Lower leg skin (tissue), 4 donors: ENCODE measurements around the gene FBXL15. TPM values are rescaled to one million over a fixed set of nuclear protein-coding genes. Genes with fewer than 3 reads are reported as not detected.

ENCODE experiments used
- DNase-seq, 2 donors: peaks; one replicate each; pipeline ENCODE4 v3.0.0-alpha.2; 2019; ENCODE audit warnings: low spot score in 2 of 2
- H3K4me3 ChIP-seq: fragments of 200-600 bp; sonication (generic); 2 replicates; pipeline ENCODE4 v1.5.1; 2017; ENCODE audit warnings: mild to moderate bottlenecking, low read depth; ENCODE audit not compliant: poor library complexity, severe bottlenecking
- CTCF ChIP-seq, 3 donors: fragments of 450-650 bp; IDR thresholded peaks; one replicate each; pipeline ENCODE4 v1.5.1; 2016; ENCODE audit warnings: antibody characterized with exemption in 3 of 3, mild to moderate bottlenecking in 3 of 3, moderate library complexity in 2 of 3
- POLR2A ChIP-seq, 2 donors: fragments of 450-650 bp; IDR thresholded peaks; one replicate each; pipeline ENCODE4 v1.6.1; 2016 to 2017; ENCODE audit warnings: antibody characterized with exemption in 2 of 2, mild to moderate bottlenecking in 1 of 2, moderate library complexity in 1 of 2
- WGBS, 2 donors: methylation state at CpG; one replicate each; pipeline ENCODE4 v1.1.5; 2018; 5-methylcytosine and 5-hydroxymethylcytosine counted together
- intact Hi-C: fragments of 100-400 bp; cut with DNase I; formaldehyde crosslinking; loops from one replicate; pipeline ENCODE4 v1.15.0; 2023; ENCODE audit warnings: low total_unique reads
- total RNA-seq, 4 donors: library from RNA; depleted of rRNA; stranded (reverse); fragments of >200 nt; gene quantifications; one replicate each; pipeline ENCODE4 v1.1.0, GENCODE V29; 2016

FBXL15 gene
- total RNA-seq, 4 donors from 2014 or later, result 18.2 to 25.3 (median 19.1) TPM

- 62 to 78% methylated on average over 6 of the region's 6 CpGs for WGBS, 2 donors
- DNase-seq, result no peak
- intact Hi-C loops, result no loop called here
- TF ChIP-seq CTCF (IDR thresholded peaks at IDR 0.05) (no peak), POLR2A (IDR thresholded peaks at IDR 0.05) (no peak)
- no peak overlapping the region for H3K4me3 ChIP-seq
Measured at GRCh38 chr10:102462512-102463054, 41.9 kb downstream of the FBXL15 start.

GRCh38 chr10:102463983-102464382 lies 43.3 kb downstream of the FBXL15 start:
- 80 to 90% methylated on average over 10 of the region's 10 CpGs for WGBS, 2 donors
- no peak for DNase-seq
- intact Hi-C loops, result no loop called here
- H3K4me3 ChIP-seq, result no peak overlapping the region
- TF ChIP-seq CTCF (IDR thresholded peaks at IDR 0.05) (no peak), POLR2A (IDR thresholded peaks at IDR 0.05) (no peak)

GRCh38 chr10:102465466-102465865 lies 44.8 kb downstream of the FBXL15 start:
- WGBS, 2 donors, result 56 to 64% methylated on average over 3 of the region's 3 CpGs
- no peak for TF ChIP-seq POLR2A (IDR thresholded peaks at IDR 0.05)
- no peak for TF ChIP-seq CTCF (IDR thresholded peaks at IDR 0.05)
- no peak overlapping the region for H3K4me3 ChIP-seq
- DNase-seq, result no peak
- intact Hi-C loops, result no loop called here

GRCh38 chr10:102467318-102467717 lies 46.7 kb downstream of the FBXL15 start:
- no peak for DNase-seq
- H3K4me3 ChIP-seq, result no peak overlapping the region
- intact Hi-C loops, result no loop called here
- TF ChIP-seq CTCF (IDR thresholded peaks at IDR 0.05), result no peak
- no peak for TF ChIP-seq POLR2A (IDR thresholded peaks at IDR 0.05)
- WGBS, 2 donors, result 71 to 95% methylated on average over 6 of the region's 6 CpGs

GRCh38 chr10:102467971-102468438 lies 47.4 kb downstream of the FBXL15 start:
- no peak overlapping the region for H3K4me3 ChIP-seq
- TF ChIP-seq POLR2A (IDR thresholded peaks at IDR 0.05) (no peak), CTCF (IDR thresholded peaks at IDR 0.05) (no peak)
- DNase-seq, result no peak
- intact Hi-C loops, result no loop called here
- WGBS, 2 donors, result 40 to 65% methylated on average over 6 of the region's 6 CpGs

GRCh38 chr10:102468683-102469082 lies 48.0 kb downstream of the FBXL15 start:
- no peak for DNase-seq
- H3K4me3 ChIP-seq, result no peak overlapping the region
- 79 to 81% methylated on average over 9 of the region's 9 CpGs for WGBS, 2 donors
- TF ChIP-seq CTCF (IDR thresholded peaks at IDR 0.05) (no peak), POLR2A (IDR thresholded peaks at IDR 0.05) (no peak)
- intact Hi-C loops, result no loop called here
